Mesothelial cell of epicardium (in vitro differentiated cells): ENCODE results near the gene CASP12. TPM values are rescaled to one million over a fixed set of nuclear protein-coding genes. Genes with fewer than 3 reads are reported as not detected.

Source experiments
- DNase-seq, 2 experiments: peaks; one replicate each; pipeline ENCODE4 v3.0.0; 2021; ENCODE audit warnings: low spot score in 2 of 2; ENCODE audit not compliant: unreplicated experiment in 2 of 2
- H3K27ac Mint-ChIP-seq: 2 replicates; pipeline ENCODE4 v1.8.0; 2021; ENCODE audit warnings: mixed read lengths
- H3K27me3 Mint-ChIP-seq: 2 replicates; pipeline ENCODE4 v1.8.0; 2021; ENCODE audit warnings: low read depth, mixed read lengths
- H3K36me3 Mint-ChIP-seq: 2 replicates; pipeline ENCODE4 v1.8.0; 2021; ENCODE audit warnings: mixed read lengths
- H3K4me1 Mint-ChIP-seq: 2 replicates; pipeline ENCODE4 v1.8.0; 2021; ENCODE audit warnings: mixed read lengths
- H3K4me3 Mint-ChIP-seq: 2 replicates; pipeline ENCODE4 v1.8.0; 2021; ENCODE audit warnings: mild to moderate bottlenecking, moderate library complexity, mixed read lengths
- H3K9me3 Mint-ChIP-seq: 2 replicates; pipeline ENCODE4 v1.8.0; 2021; ENCODE audit warnings: mixed read lengths
- CTCF ChIP-seq: fragments of 200-600 bp; sonication (generic); IDR thresholded peaks from one replicate; pipeline ENCODE4 v1.5.0; 2021; ENCODE audit warnings: antibody characterized with exemption; ENCODE audit not compliant: unreplicated experiment
- total RNA-seq: library from RNA; stranded (reverse); gene quantifications from 3 replicates; pipeline ENCODE4 v1.2.1, GENCODE V29; 2021

The CASP12 gene
- total RNA-seq, 1 donor from 2014 or later, result not detected

DNA sequence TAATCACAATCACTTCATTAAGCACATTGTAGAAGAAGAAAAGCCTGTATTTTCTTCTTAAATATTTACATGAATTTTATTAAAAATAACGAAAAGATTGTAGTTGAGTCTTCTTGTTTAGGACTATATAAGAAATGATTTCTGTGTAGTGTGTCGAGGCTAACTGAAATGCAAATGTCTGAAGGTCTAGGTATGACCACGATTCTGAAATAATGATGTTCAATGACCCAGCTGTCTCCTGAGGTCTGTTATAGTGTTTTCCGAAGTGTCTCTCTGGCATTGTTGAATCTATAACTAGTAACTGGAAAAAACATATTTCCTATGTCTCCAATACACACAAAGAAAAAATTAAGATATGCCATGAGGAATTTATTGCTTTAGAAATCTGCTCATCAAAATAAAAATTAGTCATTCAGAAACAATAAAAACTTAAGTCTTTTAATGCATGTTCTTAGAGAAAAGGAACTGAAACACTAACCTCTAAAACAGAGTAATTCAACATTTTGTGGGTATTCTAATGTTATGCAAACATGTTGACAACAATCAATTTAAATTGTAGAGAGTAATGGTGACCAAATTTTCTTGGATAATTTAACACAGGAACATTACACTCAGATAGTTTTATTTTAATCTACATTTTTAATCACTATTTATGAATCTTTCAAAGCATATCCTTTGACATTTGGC lies 55.0 kb downstream of the CASP12 start:
- Mint-ChIP-seq H3K4me1 (peaks cover 8% of the 10 kb centered on the region), H3K9me3 (peaks cover 30% of the 10 kb centered on the region), H3K36me3 (peaks cover 10% of the 10 kb centered on the region), H3K27ac (no peak overlapping the region), H3K27me3 (no peaks in the 10 kb centered on the region), H3K4me3 (no peak overlapping the region)
- DNase-seq, result no peak
- TF ChIP-seq CTCF, result no peak

GRCh38 chr11:104841973-104842525 lies 56.2 kb downstream of the CASP12 start:
- Mint-ChIP-seq H3K4me3 (no peak overlapping the region), H3K27ac (no peak overlapping the region), H3K36me3 (peaks cover 10% of the 10 kb centered on the region), H3K27me3 (no peaks in the 10 kb centered on the region), H3K9me3 (peaks cover 30% of the 10 kb centered on the region), H3K4me1 (peaks cover 8% of the 10 kb centered on the region)
- DNase-seq, result no peak
- no peak for TF ChIP-seq CTCF

DNA sequence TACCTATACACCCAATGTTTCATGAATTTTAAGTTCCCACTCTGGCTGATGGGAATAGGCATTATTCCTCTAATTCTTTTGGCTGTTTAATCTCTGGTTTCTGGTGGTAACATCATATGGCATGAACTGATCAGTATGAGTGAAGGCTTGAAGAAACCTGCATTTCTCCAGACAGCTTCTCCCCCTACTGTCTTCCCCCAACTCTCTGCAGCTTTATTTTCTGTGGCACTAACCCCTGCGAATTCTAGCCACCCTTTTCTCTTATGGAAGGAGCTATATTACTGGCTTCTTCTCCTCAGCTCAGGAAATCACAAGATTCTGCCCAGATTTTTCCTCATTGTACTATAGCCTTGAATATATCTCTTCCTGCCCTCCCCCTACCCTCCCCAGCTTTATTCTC lies 57.1 kb downstream of the CASP12 start:
- H3K4me1 Mint-ChIP-seq, result peaks cover 8% of the 10 kb centered on the region
- no peak overlapping the region for H3K27ac Mint-ChIP-seq
- no peak overlapping the region for H3K4me3 Mint-ChIP-seq
- H3K36me3 Mint-ChIP-seq, result peaks cover 10% of the 10 kb centered on the region
- peaks cover 22% of the 10 kb centered on the region for H3K9me3 Mint-ChIP-seq
- no peak for DNase-seq
- TF ChIP-seq CTCF, result no peak
- no peaks in the 10 kb centered on the region for H3K27me3 Mint-ChIP-seq

DNA sequence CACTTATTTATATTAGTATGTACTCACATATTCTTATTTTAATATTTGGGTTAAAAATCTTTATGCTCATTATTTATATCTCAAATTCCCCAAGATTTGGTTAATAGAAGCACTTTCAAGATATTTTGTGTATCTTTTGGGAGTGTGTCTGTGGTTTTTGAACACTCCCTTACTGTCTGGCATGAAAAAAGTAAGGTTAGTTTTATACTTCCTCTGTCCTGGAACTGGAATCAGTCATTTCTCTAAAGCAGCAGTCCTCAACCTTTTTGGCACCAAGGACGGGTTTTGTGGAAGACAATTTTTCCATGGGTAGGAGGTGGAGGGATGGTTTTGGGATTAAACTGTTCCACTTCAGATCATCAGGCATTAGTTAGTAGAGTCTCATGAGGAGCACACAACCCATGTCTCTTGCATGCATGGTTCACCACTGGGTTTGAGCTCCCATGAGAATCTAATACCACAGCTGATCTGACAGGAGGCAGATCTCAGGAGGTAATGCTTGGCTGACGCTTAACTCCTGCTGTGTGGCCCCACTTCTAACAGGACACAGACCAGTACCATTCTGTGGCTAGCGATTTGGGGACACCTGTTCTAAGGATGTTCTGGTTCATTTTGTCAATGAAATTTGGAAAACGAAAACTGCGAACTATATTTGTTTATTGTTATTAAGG lies 60.2 kb downstream of the CASP12 start:
- Mint-ChIP-seq H3K4me3 (no peak overlapping the region), H3K9me3 (peaks cover 28% of the 10 kb centered on the region), H3K27ac (no peak overlapping the region), H3K36me3 (peaks cover 10% of the 10 kb centered on the region), H3K4me1 (peaks cover 8% of the 10 kb centered on the region), H3K27me3 (no peaks in the 10 kb centered on the region)
- no peak for TF ChIP-seq CTCF
- DNase-seq, result no peak

DNA sequence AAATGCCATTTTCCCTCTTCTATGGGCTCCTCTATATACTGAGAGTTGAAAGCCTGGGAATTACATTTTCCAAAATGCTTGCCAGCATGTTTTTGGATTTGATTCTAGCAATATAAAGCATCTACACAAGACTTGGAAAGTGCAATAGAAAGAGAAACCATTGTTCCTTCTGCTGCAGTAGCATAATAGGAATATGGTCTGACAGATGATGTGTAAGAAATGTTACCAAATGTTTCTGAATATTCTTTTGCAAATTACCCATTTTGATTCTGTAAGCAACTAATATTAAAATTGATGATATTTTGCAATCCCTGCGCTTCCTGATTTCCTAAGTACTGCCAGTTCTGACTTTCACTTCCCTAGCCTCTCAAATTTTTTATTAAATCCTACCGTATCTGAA lies 61.6 kb downstream of the CASP12 start:
- Mint-ChIP-seq H3K27me3 (no peaks in the 10 kb centered on the region), H3K9me3 (peaks cover 33% of the 10 kb centered on the region), H3K4me3 (no peak overlapping the region), H3K4me1 (peaks cover 3% of the 10 kb centered on the region), H3K36me3 (peaks cover 10% of the 10 kb centered on the region), H3K27ac (no peak overlapping the region)
- DNase-seq, result no peak
- TF ChIP-seq CTCF, result no peak

Other genes starting within 250 kb of the CASP12 start
- gene CASP4, start 70.1 kb upstream of the CASP12 start, total RNA-seq, result 19.0 to 21.4 TPM (median 19.4 TPM) in 3 replicates
- gene CASP5, start 124.7 kb upstream of the CASP12 start, total RNA-seq, result not detected in 3 replicates
- 2.7 to 4.9 TPM (median 2.8 TPM) in 3 replicates for gene CASP1, start 136.7 kb upstream of the CASP12 start, total RNA-seq
- gene CARD16, start 146.9 kb upstream of the CASP12 start, total RNA-seq, result 1.5 to 2.3 TPM (median 1.6 TPM) in 3 replicates
- not detected in 3 replicates for gene CARD18, start 241.3 kb upstream of the CASP12 start, total RNA-seq